ENCODE data around the gene RBM4. TPM values are rescaled to one million over a fixed set of nuclear protein-coding genes. Genes with fewer than 3 reads are reported as not detected.

The RBM4 gene
- total and polyA plus RNA-seq, 2 experiments from 2014 or later, result 146 to 147 TPM

- no peak for TF ChIP-seq STAT1 (IDR thresholded peaks at IDR 0.05; ENCODE audit: unreplicated experiment)
Measured at GRCh38 chr11:66626926-66627325, 11.6 kb upstream of the RBM4 start (continued).

- Mint-ChIP-seq H3K4me3 (no peak overlapping the region; the same call in 2 of the 3 replicates), H3K4me1 (no peaks in the 10 kb centered on the region), H3K27me3 (ENCODE audit: insufficient read depth, low read depth, poor library complexity) (peaks cover 9% of the 10 kb centered on the region), H3K9me3 (no peaks in the 10 kb centered on the region), H3K27ac (no peak overlapping the region), H3K36me3 (ENCODE audit: low read depth) (peaks cover 89% of the 10 kb centered on the region)
- Histone ChIP-seq H3K4me3 (no peak overlapping the region), H3K27ac (ENCODE audit: low read depth) (no peak overlapping the region), H3F3A (replicated peaks; ENCODE audit: low read depth) (peaks cover 28% of the 10 kb centered on the region), H2AFZ (no peak overlapping the region), H3K36me3 (ENCODE audit: insufficient read depth) (peaks cover 58% of the 10 kb centered on the region), H3K4me2 (no peak overlapping the region), H3K27me3 (ENCODE audit: insufficient read depth) (no peaks in the 10 kb centered on the region), H3K79me2 (replicated peaks; ENCODE audit: insufficient read depth) (peaks cover 100% of the 10 kb centered on the region), H3K9me2 (ENCODE audit: insufficient read depth) (no peaks in the 10 kb centered on the region), H3K4me1 (ENCODE audit: insufficient read depth) (no peaks in the 10 kb centered on the region), H4K20me1 (replicated peaks; ENCODE audit: insufficient read depth) (peaks cover 79% of the 10 kb centered on the region)
- TF ChIP-seq CREB1 (CRISPR knock-in tag; IDR thresholded peaks at IDR 0.05; ENCODE audit: low read depth) (no peak), REST (IDR thresholded peaks at IDR 0.05; ENCODE audit: unreplicated experiment) (no peak), ETS1 (IDR thresholded peaks at IDR 0.05) (no peak), NANOG (IDR thresholded peaks at IDR 0.05; ENCODE audit: borderline replicate concordance) (no peak), EZH2phosphoT487 (IDR thresholded peaks at IDR 0.05; ENCODE audit: unreplicated experiment) (no peak), ZNF114 (CRISPR knock-in tag; IDR thresholded peaks at IDR 0.05) (no peak), ZNF331 (CRISPR knock-in tag; IDR thresholded peaks at IDR 0.05; ENCODE audit: low read depth) (no peak), CTCF (conservative IDR thresholded peaks at IDR 0.05; ENCODE audit: low read depth in 2 of 2) (no peak), STAT1 (IDR thresholded peaks at IDR 0.05; ENCODE audit: unreplicated experiment) (no peak), POLR2AphosphoS5 (IDR thresholded peaks at IDR 0.05; ENCODE audit: low read depth) (no peak), EZH2 (IDR thresholded peaks at IDR 0.05; ENCODE audit: low read depth, unreplicated experiment) (no peak), JUNB (IDR thresholded peaks at IDR 0.05; ENCODE audit: unreplicated experiment) (no peak), ZNF462 (CRISPR knock-in tag; IDR thresholded peaks at IDR 0.05) (no peak)
- ATAC-seq (no peak), DNase-seq (ENCODE audit: low spot score) (no peak)
Measured at GRCh38 chr11:66628061-66628603, 10.4 kb upstream of the RBM4 start.

All from GM23338 (cell line).